ENCODE data around the gene TMEM245. TPM values are rescaled to one million over a fixed set of nuclear protein-coding genes. Genes with fewer than 3 reads are reported as not detected.

TMEM245 gene
- total RNA-seq, 1 experiment from 2014 or later: 60.3 TPM

DNA sequence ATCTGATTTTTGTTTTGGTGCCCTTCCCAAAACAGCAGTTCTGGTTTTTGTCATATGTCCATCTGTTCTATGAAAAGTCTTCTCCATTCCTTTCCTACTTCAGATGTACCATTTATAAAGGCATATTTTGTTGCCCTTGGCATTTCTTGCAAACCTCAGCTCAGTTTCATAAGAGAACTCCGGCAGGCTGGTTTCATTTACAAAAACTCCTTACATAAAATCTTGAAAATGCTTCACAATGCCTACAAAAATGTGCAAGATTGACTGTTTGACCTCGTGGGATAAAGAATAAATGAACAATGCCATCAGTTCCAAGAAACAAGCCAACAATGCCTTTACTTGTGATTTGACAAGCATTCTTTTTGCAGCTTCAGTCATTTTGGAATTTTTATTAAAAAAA is 67.3 kb downstream of the TMEM245 start:
- ChIA-PET CTCF (interaction anchor here (0.5 to 0.6 kb wide), 2 partner anchors 246 to 901 kb away, joined by 3 to 8 read pairs; no protein-coding TSS in a partner anchor), POLR2A (ENCODE audit: unreplicated experiment) (no interaction called here)
- Histone ChIP-seq H3K4me3 (no peak overlapping the region), H3K27ac (no peak overlapping the region), H3K9me2 (ENCODE audit: insufficient read depth) (no peaks in the 10 kb centered on the region), H3F3A (ENCODE audit: insufficient read depth, low read depth) (no peaks in the 10 kb centered on the region), H4K20me1 (ENCODE audit: insufficient read depth) (no peaks in the 10 kb centered on the region), H3K79me2 (ENCODE audit: low read depth) (no peaks in the 10 kb centered on the region), H3K27me3 (ENCODE audit: insufficient read depth, low read depth) (no peaks in the 10 kb centered on the region), H3K9me3 (ENCODE audit: insufficient read depth, low read depth) (no peaks in the 10 kb centered on the region; the same call in 1 of the 2 replicates), H2AFZ (no peak overlapping the region), H3K4me1 (replicated peaks; ENCODE audit: insufficient read depth) (no peaks in the 10 kb centered on the region), H3K4me2 (no peak overlapping the region), H3K36me3 (ENCODE audit: low read depth) (peaks cover 44% of the 10 kb centered on the region)
- intact Hi-C loops (cut with micrococcal nuclease; ENCODE audit: unreplicated experiment): no loop called here
- TF ChIP-seq EZH2 (IDR thresholded peaks at IDR 0.05; ENCODE audit: low read depth): no peak
- TF ChIP-seq, protein P1, sequence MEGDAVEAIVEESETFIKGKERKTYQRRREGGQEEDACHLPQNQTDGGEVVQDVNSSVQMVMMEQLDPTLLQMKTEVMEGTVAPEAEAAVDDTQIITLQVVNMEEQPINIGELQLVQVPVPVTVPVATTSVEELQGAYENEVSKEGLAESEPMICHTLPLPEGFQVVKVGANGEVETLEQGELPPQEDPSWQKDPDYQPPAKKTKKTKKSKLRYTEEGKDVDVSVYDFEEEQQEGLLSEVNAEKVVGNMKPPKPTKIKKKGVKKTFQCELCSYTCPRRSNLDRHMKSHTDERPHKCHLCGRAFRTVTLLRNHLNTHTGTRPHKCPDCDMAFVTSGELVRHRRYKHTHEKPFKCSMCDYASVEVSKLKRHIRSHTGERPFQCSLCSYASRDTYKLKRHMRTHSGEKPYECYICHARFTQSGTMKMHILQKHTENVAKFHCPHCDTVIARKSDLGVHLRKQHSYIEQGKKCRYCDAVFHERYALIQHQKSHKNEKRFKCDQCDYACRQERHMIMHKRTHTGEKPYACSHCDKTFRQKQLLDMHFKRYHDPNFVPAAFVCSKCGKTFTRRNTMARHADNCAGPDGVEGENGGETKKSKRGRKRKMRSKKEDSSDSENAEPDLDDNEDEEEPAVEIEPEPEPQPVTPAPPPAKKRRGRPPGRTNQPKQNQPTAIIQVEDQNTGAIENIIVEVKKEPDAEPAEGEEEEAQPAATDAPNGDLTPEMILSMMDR (conservative IDR thresholded peaks at IDR 0.05): no peak
- no peak for DNase-seq
- BruUV-seq (replicated peaks): no TSS peak

DNA sequence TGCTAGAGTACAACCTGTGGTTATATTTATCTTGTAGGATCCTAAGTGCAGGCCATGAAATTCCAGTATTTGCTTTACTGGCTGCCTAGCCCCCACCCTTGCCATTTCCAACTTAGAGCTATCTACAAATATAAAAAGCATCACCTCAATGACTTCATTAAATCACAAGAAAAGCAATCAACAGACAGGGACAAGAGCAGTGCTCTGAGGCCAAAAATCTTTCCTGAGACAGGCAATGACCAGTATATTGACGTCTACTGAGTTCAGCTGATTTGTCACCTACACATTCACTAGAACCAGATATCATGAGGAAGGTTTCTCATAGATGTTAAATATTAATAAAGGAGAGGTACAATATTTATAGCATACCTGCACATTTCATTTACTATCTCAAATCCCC is 68.0 kb downstream of the TMEM245 start:
- H3K27ac ChIP-seq: no peak overlapping the region
- no peak overlapping the region for H3K4me2 ChIP-seq
- H3K27me3 ChIP-seq (ENCODE audit: insufficient read depth, low read depth): no peaks in the 10 kb centered on the region
- H3K4me1 ChIP-seq (replicated peaks; ENCODE audit: insufficient read depth): no peaks in the 10 kb centered on the region
- no peaks in the 10 kb centered on the region for H4K20me1 ChIP-seq (ENCODE audit: insufficient read depth)
- no TSS peak for BruUV-seq (replicated peaks)
- ChIA-PET CTCF (interaction anchor here (0.6 kb wide), 1 partner anchor 246 kb away, joined by 3 read pairs; no protein-coding TSS in a partner anchor), POLR2A (ENCODE audit: unreplicated experiment) (no interaction called here)
- intact Hi-C loops (cut with micrococcal nuclease; ENCODE audit: unreplicated experiment): no loop called here
- peaks cover 45% of the 10 kb centered on the region for H3K36me3 ChIP-seq (ENCODE audit: low read depth)
- DNase-seq: no peak
- H3K9me3 ChIP-seq (ENCODE audit: insufficient read depth, low read depth): no peaks in the 10 kb centered on the region; the same call in 1 of the 2 replicates
- TF ChIP-seq, protein P1 (conservative IDR thresholded peaks at IDR 0.05): no peak
- no peak for TF ChIP-seq EZH2 (IDR thresholded peaks at IDR 0.05; ENCODE audit: low read depth)
- no peaks in the 10 kb centered on the region for H3K9me2 ChIP-seq (ENCODE audit: insufficient read depth)
- H3K79me2 ChIP-seq (ENCODE audit: low read depth): no peaks in the 10 kb centered on the region
- no peaks in the 10 kb centered on the region for H3F3A ChIP-seq (ENCODE audit: insufficient read depth, low read depth)
- no peak overlapping the region for H2AFZ ChIP-seq
- H3K4me3 ChIP-seq: no peak overlapping the region

DNA sequence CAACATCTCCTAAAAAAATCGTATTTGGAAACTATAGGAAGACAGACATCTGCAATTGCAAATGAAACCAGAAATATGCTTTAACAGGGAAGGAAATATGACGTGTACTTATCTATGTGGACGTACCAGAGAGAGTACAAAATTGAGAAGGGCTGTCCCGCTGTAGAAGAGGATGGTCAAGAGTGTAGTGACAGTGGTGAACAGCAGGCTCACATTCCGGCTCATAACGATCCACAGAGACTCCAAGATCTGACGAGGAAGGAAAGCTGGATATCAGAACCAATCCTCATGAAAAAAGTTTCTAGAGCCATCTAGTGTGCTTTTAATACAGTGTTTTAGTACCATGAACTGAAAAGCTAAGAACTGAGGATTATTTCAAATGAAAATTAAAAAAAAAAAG is 69.3 kb downstream of the TMEM245 start:
- CTCF ChIA-PET: interaction anchor here (0.7 kb wide), 1 partner anchor 68 kb away, joined by 3 read pairs; no protein-coding TSS in a partner anchor
- no peak overlapping the region for H3K27ac ChIP-seq
- intact Hi-C loops (cut with micrococcal nuclease; ENCODE audit: unreplicated experiment): no loop called here
- H3K36me3 ChIP-seq (ENCODE audit: low read depth): peaks cover 56% of the 10 kb centered on the region
- no peaks in the 10 kb centered on the region for H4K20me1 ChIP-seq (ENCODE audit: insufficient read depth)
- DNase-seq: no peak
- no peaks in the 10 kb centered on the region for H3K79me2 ChIP-seq (ENCODE audit: low read depth)
- no peak overlapping the region for H3K4me3 ChIP-seq
- no peak overlapping the region for H2AFZ ChIP-seq
- no peaks in the 10 kb centered on the region for H3F3A ChIP-seq (ENCODE audit: insufficient read depth, low read depth)
- H3K4me2 ChIP-seq: no peak overlapping the region
- no peaks in the 10 kb centered on the region for H3K4me1 ChIP-seq (replicated peaks; ENCODE audit: insufficient read depth)
- H3K27me3 ChIP-seq (ENCODE audit: insufficient read depth, low read depth): no peaks in the 10 kb centered on the region
- no TSS peak for BruUV-seq (replicated peaks)
- POLR2A ChIA-PET (ENCODE audit: unreplicated experiment): no interaction called here
- H3K9me2 ChIP-seq (ENCODE audit: insufficient read depth): no peaks in the 10 kb centered on the region
- no peak for TF ChIP-seq EZH2 (IDR thresholded peaks at IDR 0.05; ENCODE audit: low read depth)
- TF ChIP-seq, protein P1 (conservative IDR thresholded peaks at IDR 0.05): no peak
- H3K9me3 ChIP-seq (ENCODE audit: insufficient read depth, low read depth): no peaks in the 10 kb centered on the region; the same call in 1 of the 2 replicates

Measured in PC-9 (cell line).